ENCODE measurements around the gene ACTC1. TPM values are rescaled to one million over a fixed set of nuclear protein-coding genes. Genes with fewer than 3 reads are reported as not detected.
A peak's percentile ranks its signal among the peaks of the same experiment; 100 is the strongest.

Gene ACTC1
- total and polyA plus RNA-seq, 10 of the 15 experiments (the other 5 are each of a cell fraction or from before 2014, with no cell fraction given), result 1.6 TPM; not detected in 9

- Histone ChIP-seq H4K20me1 (ENCODE audit: control insufficient read depth, insufficient read depth) (no peaks in the 10 kb centered on the region), H3K9ac (ENCODE audit: control insufficient read depth, insufficient read depth, low read length) (no peak overlapping the region), H3K4me1 (ENCODE audit: control insufficient read depth, insufficient read depth, low read length) (no peaks in the 10 kb centered on the region), H3K79me2 (ENCODE audit: control insufficient read depth, insufficient read depth, low read length) (no peaks in the 10 kb centered on the region), H3K27ac (ENCODE audit: control insufficient read depth, insufficient read depth) (no peak overlapping the region), H3K9me3 (replicated peaks; ENCODE audit: control insufficient read depth, insufficient read depth, low read length) (no peaks in the 10 kb centered on the region), H3K4me3 (no peak overlapping the region), H2AFZ (ENCODE audit: control insufficient read depth, low read depth, low read length) (no peak overlapping the region), H3K4me2 (ENCODE audit: control insufficient read depth, insufficient read depth) (no peak overlapping the region), H3K36me3 (ENCODE audit: control insufficient read depth in 2 of 2, insufficient read depth in 2 of 2, low read length in 1 of 2) (no peaks in the 10 kb centered on the region), H3K27me3 (replicated peaks in 1 of 2; ENCODE audit: control insufficient read depth in 2 of 2, insufficient read depth in 2 of 2, low read length in 1 of 2) (peaks cover 10% of the 10 kb centered on the region in 2 experiments)
- 35% methylated on average over 11 of the region's 11 CpGs for WGBS (ENCODE audit: insufficient coverage, insufficient replicate concordance, low lambda C conversion rate, missing lambda C conversion rate)
- RAD21 ChIA-PET (ENCODE audit: unreplicated experiment), result no interaction called here
- BruUV-seq (replicated peaks), result no TSS peak
- SMC1A ChIA-PET (ENCODE audit: uncharacterized antibody, unreplicated experiment), result no interaction called here
- ATAC-seq (no peak), FAIRE-seq (no peak), DNase-seq (ENCODE audit: low read depth, low spot score) (no peak)
- POLR2A ChIA-PET, result no interaction called here
- no peak for TF ChIP-seq KLF5 (IDR thresholded peaks at IDR 0.05; ENCODE audit: partially characterized antibody)
- peak; percentile 79 for TF ChIP-seq REST (IDR thresholded peaks at IDR 0.05; ENCODE audit: low read depth, low read length)
- CTCF ChIA-PET, result no interaction called here
- in situ Hi-C loops (cut with MboI) (no loop called here), intact Hi-C loops (cut with micrococcal nuclease; ENCODE audit: unreplicated experiment) (no loop called here)
Measured at GRCh38 chr15:34753236-34753894, 42.0 kb downstream of the ACTC1 start.

GRCh38 chr15:34749691-34750090, 45.7 kb downstream of the ACTC1 start:
- H2AFZ ChIP-seq (ENCODE audit: control insufficient read depth, low read depth, low read length), result no peak overlapping the region
- intact Hi-C loops (cut with micrococcal nuclease; ENCODE audit: unreplicated experiment) (no loop called here), in situ Hi-C loops (cut with MboI) (no loop called here)
- H3K27ac ChIP-seq (ENCODE audit: control insufficient read depth, insufficient read depth), result no peak overlapping the region
- TF ChIP-seq PKNOX1 (IDR thresholded peaks at IDR 0.05) (no peak), CEBPB (IDR thresholded peaks at IDR 0.05; ENCODE audit: borderline replicate concordance in 1 of 2, low read depth in 2 of 2, low read length in 2 of 2) (no peak), ELK1 (IDR thresholded peaks at IDR 0.05; ENCODE audit: low read depth, low read length) (no peak), NRF1 (conservative IDR thresholded peaks at IDR 0.05; ENCODE audit: low read depth, low read length) (no peak), RUNX3 (IDR thresholded peaks at IDR 0.05; ENCODE audit: low read length) (no peak), FOXK2 (IDR thresholded peaks at IDR 0.05) (no peak)
- no peak overlapping the region for H3K4me2 ChIP-seq (ENCODE audit: control insufficient read depth, insufficient read depth)
- WGBS (ENCODE audit: insufficient coverage, insufficient replicate concordance, low lambda C conversion rate, missing lambda C conversion rate), result 15% methylated on average over 4 of the region's 4 CpGs
- RAD21 ChIA-PET (ENCODE audit: unreplicated experiment), result no interaction called here
- no peaks in the 10 kb centered on the region for H3K4me1 ChIP-seq (ENCODE audit: control insufficient read depth, insufficient read depth, low read length)
- no peaks in the 10 kb centered on the region for H4K20me1 ChIP-seq (ENCODE audit: control insufficient read depth, insufficient read depth)
- H3K36me3 ChIP-seq (ENCODE audit: control insufficient read depth in 2 of 2, insufficient read depth in 2 of 2, low read length in 1 of 2), result no peaks in the 10 kb centered on the region
- no peak overlapping the region for H3K9ac ChIP-seq (ENCODE audit: control insufficient read depth, insufficient read depth, low read length)
- no peak for FAIRE-seq
- POLR2A ChIA-PET, result no interaction called here
- BruUV-seq (replicated peaks), result no TSS peak
- H3K9me3 ChIP-seq (replicated peaks; ENCODE audit: control insufficient read depth, insufficient read depth, low read length), result no peaks in the 10 kb centered on the region
- SMC1A ChIA-PET (ENCODE audit: uncharacterized antibody, unreplicated experiment), result no interaction called here
- H3K79me2 ChIP-seq (ENCODE audit: control insufficient read depth, insufficient read depth, low read length), result no peaks in the 10 kb centered on the region
- CTCF ChIA-PET, result no interaction called here
- DNase-seq (ENCODE audit: low read depth, low spot score), result no peak
- H3K4me3 ChIP-seq, result no peak overlapping the region
- H3K27me3 ChIP-seq (replicated peaks in 1 of 2; ENCODE audit: control insufficient read depth in 2 of 2, insufficient read depth in 2 of 2, low read length in 1 of 2), result peaks cover 0 to 5% of the 10 kb centered on the region in 2 experiments; a peak in 2 of 4 replicates
- no peak for ATAC-seq

Measured in GM12878 (cell line).